GM12872 (cell line): Measurements from ENCODE around the gene MCM7.
A peak's percentile ranks its signal among the peaks of the same experiment; 100 is the strongest.

Experiments used
- TF ChIP-seq, protein P1 (sequence below): IDR thresholded peaks from 3 replicates; pipeline ENCODE4 v1.5.1; 2011; ENCODE audit warnings: low read depth, mild to moderate bottlenecking, low read length, moderate library complexity; ENCODE audit not compliant: insufficient read depth

Gene MCM7

DNA sequence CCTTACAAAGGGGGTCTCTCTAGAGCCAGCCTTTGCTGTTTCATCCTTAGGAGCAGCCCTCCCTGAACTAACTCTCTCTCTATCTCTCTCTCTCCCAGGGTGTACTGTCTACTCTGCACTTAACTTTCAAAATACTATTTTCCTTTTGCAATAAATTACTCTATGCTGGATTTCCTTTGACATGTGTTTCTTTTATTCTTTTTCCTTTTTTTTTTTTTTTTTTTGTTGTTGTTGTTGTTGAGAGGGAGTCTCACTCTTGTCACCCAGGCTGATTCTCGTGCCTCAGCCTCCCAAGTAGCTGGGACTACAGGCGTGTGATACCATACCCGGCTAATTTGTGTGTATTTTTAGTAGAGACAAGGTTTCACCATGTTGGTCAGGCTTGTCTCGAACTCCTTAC lies 18.2 kb downstream of the MCM7 start:
- TF ChIP-seq, protein P1, sequence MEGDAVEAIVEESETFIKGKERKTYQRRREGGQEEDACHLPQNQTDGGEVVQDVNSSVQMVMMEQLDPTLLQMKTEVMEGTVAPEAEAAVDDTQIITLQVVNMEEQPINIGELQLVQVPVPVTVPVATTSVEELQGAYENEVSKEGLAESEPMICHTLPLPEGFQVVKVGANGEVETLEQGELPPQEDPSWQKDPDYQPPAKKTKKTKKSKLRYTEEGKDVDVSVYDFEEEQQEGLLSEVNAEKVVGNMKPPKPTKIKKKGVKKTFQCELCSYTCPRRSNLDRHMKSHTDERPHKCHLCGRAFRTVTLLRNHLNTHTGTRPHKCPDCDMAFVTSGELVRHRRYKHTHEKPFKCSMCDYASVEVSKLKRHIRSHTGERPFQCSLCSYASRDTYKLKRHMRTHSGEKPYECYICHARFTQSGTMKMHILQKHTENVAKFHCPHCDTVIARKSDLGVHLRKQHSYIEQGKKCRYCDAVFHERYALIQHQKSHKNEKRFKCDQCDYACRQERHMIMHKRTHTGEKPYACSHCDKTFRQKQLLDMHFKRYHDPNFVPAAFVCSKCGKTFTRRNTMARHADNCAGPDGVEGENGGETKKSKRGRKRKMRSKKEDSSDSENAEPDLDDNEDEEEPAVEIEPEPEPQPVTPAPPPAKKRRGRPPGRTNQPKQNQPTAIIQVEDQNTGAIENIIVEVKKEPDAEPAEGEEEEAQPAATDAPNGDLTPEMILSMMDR, result no peak

DNA sequence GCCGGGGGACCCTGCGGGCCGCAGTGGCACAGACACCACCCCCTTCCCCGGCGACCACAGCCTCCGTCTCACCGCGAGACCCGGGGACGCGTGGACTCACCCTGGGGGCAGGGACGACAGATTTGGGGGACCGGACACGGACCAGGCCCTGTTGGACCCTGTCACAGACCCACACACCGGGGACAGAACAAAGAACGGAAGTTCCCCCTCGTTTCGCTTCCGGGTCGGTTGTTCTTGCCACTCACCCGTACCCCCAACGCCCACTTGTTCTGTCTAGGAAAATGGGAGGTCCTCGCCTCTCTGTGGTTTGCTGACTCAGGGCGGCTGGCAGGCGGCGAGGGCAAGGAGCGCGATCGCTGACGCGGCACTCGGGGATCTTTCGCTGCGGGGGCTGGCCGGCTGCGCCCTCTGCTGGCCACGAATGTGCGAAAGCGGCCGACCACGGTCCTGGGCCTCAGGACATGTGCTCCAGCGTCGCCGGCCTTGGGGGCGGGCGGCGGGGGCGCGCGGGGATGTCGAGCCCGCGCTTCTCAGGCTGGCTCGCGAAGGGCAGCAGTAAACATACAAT lies 19.6 kb downstream of the MCM7 start, which contains the start of gene ZNF3:
ZNF3 (minus strand) TSS at position 189 of the 568 bp plus-strand sequence. CDS start 4,366 bp downstream, outside the sequence.
- TF ChIP-seq, protein P1, result peak; percentile 82

DNA sequence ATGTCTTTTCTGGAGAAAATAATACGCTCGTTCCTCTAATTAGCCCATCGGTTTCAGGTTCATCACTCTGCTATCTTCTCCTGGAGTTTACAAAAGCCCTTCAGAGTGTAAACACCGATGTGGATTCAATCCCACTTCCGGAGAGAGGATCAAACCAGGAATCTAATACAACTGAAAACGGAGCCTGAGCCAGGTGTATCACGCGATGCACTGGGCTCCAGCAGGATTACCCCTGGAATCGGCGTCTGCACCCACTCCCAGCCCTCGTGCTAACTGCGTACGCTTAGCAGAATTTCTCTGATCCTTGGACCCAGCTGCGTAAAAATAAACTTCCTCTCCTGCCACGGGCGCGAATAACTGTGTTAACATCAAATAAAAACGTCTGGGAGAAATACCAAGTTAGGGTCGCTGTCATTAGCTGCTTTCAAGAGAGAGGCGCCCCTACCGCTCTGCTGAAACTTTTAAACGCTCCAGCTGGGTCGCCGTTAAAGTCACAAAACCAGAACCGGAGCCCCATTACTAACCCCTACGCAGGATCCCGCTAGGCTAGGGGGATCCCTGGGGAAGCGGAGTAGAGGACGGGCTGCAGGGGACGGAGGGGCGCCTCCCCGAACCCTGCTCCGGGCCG lies 20.2 kb downstream of the MCM7 start:
- TF ChIP-seq, protein P1, result no peak

DNA sequence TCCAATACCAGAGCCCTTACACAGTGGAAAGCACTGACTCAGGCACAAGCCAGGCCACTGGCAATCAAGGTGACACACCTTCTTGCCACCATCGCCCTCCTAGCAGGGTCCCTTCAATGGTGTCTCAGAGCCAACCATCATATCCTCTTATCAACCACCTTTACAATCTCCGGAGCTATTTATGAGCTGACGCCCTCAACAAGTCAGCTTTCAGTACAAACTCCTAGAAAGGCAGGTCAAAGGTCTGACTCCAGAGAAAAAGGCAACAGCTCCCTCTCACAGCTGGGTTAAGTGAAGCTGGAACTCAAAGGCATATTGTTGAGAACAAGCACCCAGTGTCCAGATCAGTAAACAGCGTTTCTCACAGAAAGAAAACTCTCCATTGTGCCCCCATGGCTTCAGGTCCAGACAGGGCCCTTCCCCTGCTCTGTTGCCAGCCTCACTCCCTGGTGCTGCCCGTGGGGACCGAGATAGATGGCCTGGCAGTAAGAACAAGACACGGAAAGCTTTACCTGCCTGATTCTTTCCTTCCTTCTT lies 22.1 kb downstream of the MCM7 start:
- TF ChIP-seq, protein P1, result no peak

DNA sequence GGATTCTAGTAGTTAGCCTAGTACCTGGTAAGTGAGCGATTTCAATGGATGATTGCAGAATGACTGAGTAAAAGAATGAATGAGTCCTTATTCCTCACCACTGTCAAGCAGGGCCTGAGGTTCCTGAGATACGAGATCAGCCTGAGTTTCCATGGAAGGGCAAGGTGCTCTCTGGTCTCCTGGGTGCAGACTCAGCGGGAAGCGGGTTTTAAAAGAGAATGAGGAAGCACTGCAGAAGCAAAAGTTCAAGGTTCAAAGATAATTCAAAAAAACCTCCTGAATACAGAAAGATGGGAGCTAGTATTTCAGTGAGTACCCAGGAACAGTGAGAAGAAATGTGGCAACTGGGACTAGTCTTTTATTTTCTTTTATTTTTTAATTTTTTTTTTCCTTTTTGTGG lies 24.0 kb downstream of the MCM7 start:
- TF ChIP-seq, protein P1, result no peak

DNA sequence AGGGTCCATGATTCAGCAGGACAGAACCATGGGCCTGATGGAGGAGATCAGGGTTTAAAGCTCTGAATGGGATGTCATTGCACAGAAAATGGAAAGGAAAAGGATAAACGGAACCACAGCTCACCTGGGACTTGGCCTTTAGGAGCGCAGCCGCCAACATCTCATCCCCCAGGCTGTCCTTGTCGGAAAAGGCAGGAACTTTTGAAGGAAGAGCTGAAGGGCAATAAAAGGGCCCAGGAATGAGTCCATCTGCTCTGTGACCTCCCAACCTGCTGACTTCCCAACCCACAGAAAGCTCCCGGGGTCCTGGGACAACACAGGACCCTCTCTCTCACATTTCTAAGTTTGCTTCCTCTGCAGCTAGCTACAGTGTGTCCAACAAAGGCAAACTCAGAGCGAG lies 25.8 kb downstream of the MCM7 start:
- TF ChIP-seq, protein P1, result no peak

DNA sequence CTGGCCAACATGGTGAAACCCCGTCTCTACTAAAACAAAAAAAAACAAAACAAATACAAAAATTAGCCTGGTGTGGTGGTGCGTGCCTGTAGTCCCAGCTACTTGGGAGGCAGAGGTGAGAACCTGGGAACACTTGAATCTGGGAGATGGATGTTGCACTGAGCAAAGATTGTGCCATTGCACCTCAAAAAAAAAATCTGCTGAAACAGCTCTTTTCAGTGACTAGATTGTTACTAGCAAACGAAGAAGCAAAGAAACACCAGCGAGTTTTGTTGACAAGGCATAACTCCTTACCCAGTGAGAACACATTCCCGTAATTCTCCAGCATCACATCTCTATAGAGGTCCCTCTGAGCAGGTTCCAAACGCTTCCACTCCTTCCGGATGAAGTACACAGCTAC lies 26.4 kb downstream of the MCM7 start:
- TF ChIP-seq, protein P1, result no peak
